Measurements from ENCODE around the gene FASTK.

Gene FASTK

DNA sequence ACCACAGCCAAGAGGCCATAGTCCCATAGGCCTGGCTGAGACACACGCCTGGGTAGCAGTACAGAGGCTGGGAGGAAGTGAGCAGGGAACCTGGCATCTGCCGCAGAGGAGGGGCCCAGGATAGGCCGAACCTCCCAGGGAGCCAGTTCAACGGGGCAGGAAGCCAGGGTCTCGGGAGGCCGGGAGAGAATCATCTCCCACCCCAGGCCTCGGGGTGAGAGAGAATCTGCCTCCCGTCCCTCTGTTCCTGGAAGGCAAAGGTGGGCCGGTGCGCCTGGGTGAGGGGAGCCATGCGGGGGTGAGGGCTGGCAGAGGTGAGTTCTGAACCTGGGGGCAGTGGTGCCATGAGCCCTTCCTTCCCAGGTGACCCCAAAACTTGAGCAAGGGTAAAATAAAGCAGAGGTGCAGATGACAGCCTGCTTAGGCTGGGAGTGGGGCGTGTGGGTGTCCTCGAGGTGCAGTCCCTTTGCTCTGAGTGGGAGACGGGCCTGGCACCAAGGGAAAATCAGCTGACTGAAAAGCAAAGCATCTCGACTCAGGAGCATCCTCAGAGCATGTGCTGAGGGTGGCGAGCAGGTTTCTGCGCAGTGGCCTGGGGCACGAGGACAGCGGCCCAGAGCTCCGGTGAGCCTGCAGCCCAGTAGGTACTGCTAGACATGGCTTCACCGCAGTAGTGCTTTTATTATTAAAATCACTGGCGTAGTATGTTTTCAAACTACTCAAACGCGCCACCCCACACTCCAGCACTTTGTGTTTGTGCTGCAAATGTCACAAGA is 21.2 kb upstream of the FASTK start:
- no peak for DNase-seq
- in situ Hi-C loops (cut with MboI; ENCODE audit: low pct_unique_long_range_greater_than_20kb, low sequenced_read_pairs) = no loop called here

GRCh38 chr7:151100921-151101320 is 20.3 kb upstream of the FASTK start:
- in situ Hi-C loops (cut with MboI; ENCODE audit: low pct_unique_long_range_greater_than_20kb, low sequenced_read_pairs) = no loop called here
- no peak for DNase-seq

DNA sequence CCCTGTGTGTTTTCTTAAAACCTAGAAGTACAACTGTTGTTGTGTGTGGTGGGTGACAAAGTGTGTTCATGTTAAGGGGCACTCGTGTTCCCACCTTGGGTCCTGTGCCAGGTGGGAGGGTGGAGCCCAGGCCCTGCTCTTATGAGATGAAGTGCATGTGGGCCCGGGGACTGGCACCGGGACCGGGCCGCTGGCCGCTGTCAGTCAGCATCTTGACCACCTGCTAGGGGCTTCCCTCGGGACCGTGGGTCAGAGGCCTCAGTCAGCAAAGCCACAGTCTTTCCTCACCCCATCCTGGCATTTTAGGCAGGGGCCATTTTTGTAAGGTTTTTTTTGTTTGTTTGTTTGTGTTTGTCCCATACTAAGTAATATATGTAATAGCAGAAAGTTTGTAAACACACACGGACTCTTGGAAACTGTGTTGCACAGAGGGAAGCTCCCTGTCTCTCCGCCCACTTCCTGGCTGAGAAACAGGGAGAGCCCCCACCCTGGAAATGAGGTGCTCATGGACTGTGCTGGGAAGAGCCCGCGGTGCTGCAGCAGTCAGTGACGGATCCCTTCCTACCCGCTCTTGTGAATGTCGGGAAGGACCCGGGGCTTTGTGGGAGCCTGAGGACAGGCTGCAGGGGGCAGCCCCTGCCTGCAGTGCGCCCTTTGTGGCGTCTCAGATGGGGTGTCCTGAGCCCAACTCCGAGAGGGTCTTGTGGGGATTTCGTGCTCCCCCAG is 19.0 kb upstream of the FASTK start:
- in situ Hi-C loops (cut with MboI; ENCODE audit: low pct_unique_long_range_greater_than_20kb, low sequenced_read_pairs) = no loop called here
- no peak for DNase-seq

- in situ Hi-C loops (cut with MboI; ENCODE audit: low pct_unique_long_range_greater_than_20kb, low sequenced_read_pairs) = no loop called here
Measured at GRCh38 chr7:151095828-151096475, 15.3 kb upstream of the FASTK start.

GRCh38 chr7:151095123-151095797 is 14.7 kb upstream of the FASTK start:
- in situ Hi-C loops (cut with MboI; ENCODE audit: low pct_unique_long_range_greater_than_20kb, low sequenced_read_pairs) = no loop called here
- no peak for DNase-seq

More at GRCh38 chr7:151095828-151096475, 15.3 kb upstream of the FASTK start:
- DNase-seq = no peak

GRCh38 chr7:151094675-151095074 is 14.1 kb upstream of the FASTK start:
- no peak for DNase-seq
- in situ Hi-C loops (cut with MboI; ENCODE audit: low pct_unique_long_range_greater_than_20kb, low sequenced_read_pairs) = no loop called here

DNA sequence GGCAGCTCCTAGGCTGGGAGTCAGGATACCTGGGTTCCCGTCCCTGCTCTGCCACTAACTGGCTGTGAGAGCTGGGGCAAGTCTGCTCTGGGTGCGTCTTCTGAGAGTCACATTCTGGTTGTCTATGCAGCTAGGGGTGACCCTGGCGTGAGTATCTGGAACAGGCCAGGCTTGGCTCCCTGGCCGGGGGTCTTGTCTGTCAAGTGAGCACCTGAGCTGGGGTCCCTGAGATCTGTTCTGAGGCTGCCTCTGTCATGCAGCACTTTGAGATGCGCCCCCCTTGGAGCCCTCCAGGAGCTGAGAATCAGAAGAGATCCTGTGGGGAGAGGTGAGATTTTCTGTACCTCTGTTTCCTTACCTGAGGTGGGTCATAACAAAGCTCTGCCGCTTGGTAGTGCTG is 13.1 kb upstream of the FASTK start:
- DNase-seq = no peak
- in situ Hi-C loops (cut with MboI; ENCODE audit: low pct_unique_long_range_greater_than_20kb, low sequenced_read_pairs) = no loop called here

DNA sequence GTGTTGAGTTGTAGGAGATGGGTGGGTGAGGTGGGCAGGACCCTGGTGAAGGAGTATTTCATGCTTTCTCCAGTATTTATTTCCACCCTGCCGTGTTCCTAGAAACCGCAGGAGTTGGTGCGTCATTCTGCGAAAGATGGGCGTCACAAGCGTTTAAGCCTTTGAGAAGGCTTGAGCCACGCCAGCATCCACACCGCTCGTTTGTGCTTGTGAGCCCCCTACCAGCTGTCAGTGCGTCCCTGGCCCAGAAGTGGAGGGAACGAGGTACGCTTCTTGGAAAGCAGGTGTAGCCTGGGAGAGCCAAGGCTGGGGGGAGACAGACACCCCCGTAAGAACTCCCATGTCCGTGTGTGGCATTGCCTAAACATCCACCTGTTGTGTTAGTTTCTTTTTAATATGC is 11.4 kb upstream of the FASTK start:
- in situ Hi-C loops (cut with MboI; ENCODE audit: low pct_unique_long_range_greater_than_20kb, low sequenced_read_pairs) = no loop called here
- DNase-seq = no peak

DNA sequence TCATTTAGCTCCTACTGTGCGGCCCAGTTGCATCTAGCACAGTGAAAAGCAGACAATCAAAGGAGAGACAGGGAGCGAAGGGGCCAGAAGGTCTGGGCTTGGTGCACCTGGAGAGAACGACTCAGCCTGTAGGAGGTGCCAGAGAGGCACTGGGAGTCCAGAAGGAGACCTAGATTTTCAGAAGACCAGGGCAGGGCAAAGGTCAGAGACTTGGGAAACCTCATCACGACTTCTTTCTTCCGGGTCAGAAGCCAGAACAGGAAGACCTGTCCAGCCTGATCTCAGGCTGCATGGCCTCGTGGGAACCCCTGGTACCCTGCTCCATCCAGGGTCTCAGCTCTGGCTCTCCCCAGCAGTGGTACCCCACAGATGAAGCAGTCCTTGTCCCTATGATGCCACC is 10.8 kb upstream of the FASTK start:
- DNase-seq = no peak
- in situ Hi-C loops (cut with MboI; ENCODE audit: low pct_unique_long_range_greater_than_20kb, low sequenced_read_pairs) = no loop called here

GRCh38 chr7:151091003-151091402 is 10.4 kb upstream of the FASTK start:
- in situ Hi-C loops (cut with MboI; ENCODE audit: low pct_unique_long_range_greater_than_20kb, low sequenced_read_pairs) = no loop called here
- DNase-seq = no peak

GRCh38 chr7:151089893-151090730 is 9.5 kb upstream of the FASTK start:
- no peak for DNase-seq
- in situ Hi-C loops (cut with MboI; ENCODE audit: low pct_unique_long_range_greater_than_20kb, low sequenced_read_pairs) = no loop called here

DNA sequence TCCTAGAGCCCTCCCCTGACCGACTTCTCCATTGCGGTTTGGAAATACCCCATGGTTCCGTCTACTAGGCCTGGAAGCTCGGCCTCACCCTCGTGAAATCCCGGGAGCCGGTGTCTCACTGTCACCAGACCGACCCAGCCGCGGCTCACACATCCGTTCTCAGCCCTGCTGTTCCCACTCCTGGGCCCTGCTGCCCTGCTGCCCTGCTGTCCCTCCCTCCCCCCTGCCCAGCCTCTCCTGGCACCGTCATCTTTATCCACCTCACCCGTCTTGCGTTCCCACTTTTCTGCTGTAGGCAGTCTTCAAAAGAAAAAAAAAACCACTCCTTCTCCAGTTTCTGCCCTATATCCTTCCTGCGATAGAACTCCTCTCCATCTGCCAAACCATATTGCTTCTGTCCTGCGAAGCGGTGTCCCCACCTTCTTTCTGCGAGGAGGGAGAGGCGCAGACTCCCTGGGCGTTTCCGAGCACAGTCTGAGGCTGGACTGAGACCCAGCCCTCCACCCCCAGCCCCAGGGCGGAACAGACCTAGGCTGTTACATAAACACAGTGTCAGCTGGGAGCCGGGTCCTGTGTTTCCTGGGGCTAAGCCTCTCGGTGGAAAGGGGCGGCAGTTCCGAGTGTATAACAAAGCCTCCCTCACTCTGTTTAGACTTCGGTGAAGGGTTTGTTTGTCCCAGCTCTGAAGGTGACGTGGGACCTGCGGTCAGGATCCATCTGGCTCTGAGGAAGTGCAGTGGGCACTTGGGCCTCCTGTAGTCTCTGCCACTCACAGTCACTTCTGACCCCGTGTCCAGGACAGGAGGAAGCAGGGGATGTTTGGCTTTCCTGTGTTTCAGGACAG is 8.5 kb upstream of the FASTK start:
- in situ Hi-C loops (cut with MboI; ENCODE audit: low pct_unique_long_range_greater_than_20kb, low sequenced_read_pairs) = no loop called here
- peak; percentile 73 for DNase-seq

- in situ Hi-C loops (cut with MboI; ENCODE audit: low pct_unique_long_range_greater_than_20kb, low sequenced_read_pairs) = no loop called here
- peak; percentile 41 for DNase-seq
Measured at GRCh38 chr7:151088019-151088855, 7.6 kb upstream of the FASTK start.

GRCh38 chr7:151087245-151088018 is 6.8 kb upstream of the FASTK start:
- DNase-seq = peak; percentile 38
- in situ Hi-C loops (cut with MboI; ENCODE audit: low pct_unique_long_range_greater_than_20kb, low sequenced_read_pairs) = no loop called here

DNA sequence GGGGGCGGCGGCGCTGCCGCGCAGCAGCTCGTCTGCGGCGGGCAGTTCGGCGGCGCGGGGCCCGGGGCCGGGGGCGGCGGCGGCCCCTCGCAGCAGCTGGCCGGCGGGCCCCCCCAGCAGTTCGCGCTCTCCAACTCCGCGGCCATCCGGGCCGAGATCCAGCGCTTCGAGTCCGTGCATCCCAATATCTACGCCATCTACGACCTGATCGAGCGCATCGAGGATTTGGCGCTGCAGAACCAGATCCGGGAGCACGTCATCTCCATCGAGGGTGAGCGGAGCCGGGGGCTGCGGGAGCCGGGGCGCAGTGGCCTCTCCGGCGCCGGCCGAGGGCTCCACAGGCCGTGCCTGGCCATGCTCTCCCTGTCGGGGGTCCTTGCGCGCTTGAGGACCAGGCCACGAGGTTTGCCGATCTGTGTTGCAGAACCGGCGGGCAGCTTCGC is 6.2 kb upstream of the FASTK start:
- in situ Hi-C loops (cut with MboI; ENCODE audit: low pct_unique_long_range_greater_than_20kb, low sequenced_read_pairs) = no loop called here
- no peak for DNase-seq

All from KBM-7 (cell line).